Fibroblast of villous mesenchyme (primary cell): ENCODE measurements around the gene UBALD1. TPM values are rescaled to one million over a fixed set of nuclear protein-coding genes. Genes with fewer than 3 reads are reported as not detected.

Experiments used
- DNase-seq: peaks from one replicate; pipeline ENCODE4 v3.0.0-alpha.2; 2010; ENCODE audit warnings: low read depth
- H3K4me3 ChIP-seq: 2 replicates; pipeline ENCODE4 v1.5.1; 2011; ENCODE audit warnings: low read depth, mild to moderate bottlenecking, low read length
- CTCF ChIP-seq: IDR thresholded peaks from 2 replicates; pipeline ENCODE4 v1.5.1; 2012; ENCODE audit warnings: low read depth, mild to moderate bottlenecking, low read length; ENCODE audit not compliant: insufficient read depth
- total RNA-seq: library from RNA; depleted of rRNA; stranded (reverse); fragments of >200 nt; gene quantifications from 2 replicates; pipeline ENCODE4 v1.2.3, GENCODE V29; 2012

UBALD1 gene
- total RNA-seq, 1 donor, result 6.9 TPM

GRCh38 chr16:4656695-4657686 is 42.3 kb upstream of the UBALD1 start:
- no peak for DNase-seq
- TF ChIP-seq CTCF, result no peak
- no peak overlapping the region for H3K4me3 ChIP-seq

- TF ChIP-seq CTCF, result no peak
- DNase-seq, result no peak
- H3K4me3 ChIP-seq, result no peak overlapping the region
These were observed 41.5 kb upstream of the UBALD1 start for GRCh38 chr16:4656221-4656620.

GRCh38 chr16:4655801-4656200 is 41.1 kb upstream of the UBALD1 start:
- no peak for DNase-seq
- H3K4me3 ChIP-seq, result no peak overlapping the region
- no peak for TF ChIP-seq CTCF

DNA sequence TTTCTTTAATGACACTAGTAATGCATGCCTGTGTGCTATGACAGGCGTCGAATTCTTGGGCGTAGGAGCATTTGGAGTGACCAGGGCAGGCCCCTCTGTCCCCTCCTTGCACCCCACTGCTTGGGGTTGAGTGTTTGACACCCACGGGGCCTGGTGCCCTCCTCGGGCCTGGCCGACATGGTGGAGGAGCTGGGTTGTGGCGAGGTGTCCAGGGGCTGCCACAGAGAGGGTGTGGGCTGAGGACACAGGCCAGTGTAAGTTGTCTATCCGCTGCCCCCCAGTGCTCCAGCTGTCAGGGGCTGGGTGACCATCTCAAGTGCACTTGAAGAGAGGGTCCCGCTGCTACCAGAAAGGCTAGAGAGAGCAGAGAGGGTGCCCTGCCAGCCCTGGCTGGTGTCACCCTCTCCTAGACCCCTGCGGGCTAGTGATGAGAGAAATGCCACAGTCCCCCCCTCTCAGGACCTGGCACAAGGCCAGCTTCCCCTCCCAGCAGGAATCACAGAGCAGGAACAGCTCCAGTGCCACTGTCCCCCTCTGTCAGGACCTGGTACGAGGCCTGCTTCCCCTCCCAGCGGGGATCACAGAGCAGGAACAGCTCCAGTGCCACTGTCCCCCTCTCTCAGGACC is 40.4 kb upstream of the UBALD1 start:
- no peak for DNase-seq
- no peak for TF ChIP-seq CTCF
- no peak overlapping the region for H3K4me3 ChIP-seq

DNA sequence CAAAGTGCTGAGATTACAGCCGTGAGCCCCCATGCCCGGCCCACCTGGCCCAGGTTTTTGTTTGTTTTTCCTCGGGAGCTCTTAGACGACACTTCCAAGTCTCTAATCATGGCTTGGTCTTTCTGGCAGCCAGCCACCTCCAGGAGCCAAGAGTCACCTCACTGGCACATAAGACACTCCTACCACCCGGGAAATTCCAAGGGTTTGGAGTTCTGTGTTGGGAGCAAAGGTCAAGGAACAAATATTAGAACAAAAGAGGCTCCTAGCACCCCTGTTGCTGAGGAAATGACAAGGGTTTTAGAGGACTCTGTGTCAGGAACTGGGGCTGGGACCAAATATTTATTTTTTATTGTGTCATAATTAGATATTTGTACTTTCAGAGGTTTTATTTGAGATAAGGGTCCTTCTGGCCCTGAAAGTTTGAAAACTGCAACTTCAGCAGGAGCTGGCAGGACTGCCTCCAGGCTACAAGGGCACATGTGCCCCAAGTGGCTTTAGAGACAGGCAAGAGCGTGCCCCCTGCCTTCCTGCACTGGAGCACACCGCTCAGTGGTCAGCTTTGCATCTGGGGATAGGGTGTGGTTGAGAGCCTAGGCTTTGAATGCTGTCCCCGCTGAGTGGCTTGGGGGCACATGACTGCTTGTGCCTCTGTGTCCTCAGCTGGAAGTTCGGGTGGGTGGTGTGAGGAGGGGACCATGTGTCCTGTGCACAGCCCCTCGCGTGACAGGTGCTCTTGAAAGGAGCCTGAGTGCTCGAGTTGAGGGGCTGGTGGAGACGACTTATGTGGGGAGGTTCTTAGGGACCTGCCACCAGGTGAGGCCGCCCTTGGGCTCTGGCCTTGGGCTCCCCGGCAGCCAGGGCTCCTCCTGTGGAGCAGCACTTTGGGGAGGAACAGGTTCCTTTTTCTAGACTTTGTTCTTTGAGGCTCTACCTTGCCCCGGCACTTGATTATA is 39.6 kb upstream of the UBALD1 start:
- no peak for DNase-seq
- H3K4me3 ChIP-seq, result no peak overlapping the region
- no peak for TF ChIP-seq CTCF

GRCh38 chr16:4652561-4652960 is 37.9 kb upstream of the UBALD1 start:
- no peak for DNase-seq
- no peak for TF ChIP-seq CTCF
- no peak overlapping the region for H3K4me3 ChIP-seq
